ENCODE results near the gene DPYD. TPM values are rescaled to one million over a fixed set of nuclear protein-coding genes. Genes with fewer than 3 reads are reported as not detected.
"Not testable (repeated sequence)": the region's sequence is repeated elsewhere in the genome, so short reads cannot be mapped to it uniquely, and the experiment has no call there.

Gene DPYD
- total RNA-seq, 1 donor from 2014 or later, result 41.2 TPM

- intact Hi-C loops (cut with micrococcal nuclease), result loop anchor here (1.0 kb wide), 1 partner anchor 807 kb away; no protein-coding TSS in a partner anchor
Observed at GRCh38 chr1:97243973-97244560, 676.8 kb downstream of the DPYD start.

GRCh38 chr1:97238816-97239215, 682.0 kb downstream of the DPYD start:
- intact Hi-C loops (cut with micrococcal nuclease), result no loop called here

- intact Hi-C loops (cut with micrococcal nuclease), result not testable (repeated sequence)
Observed at GRCh38 chr1:97231354-97231753, 689.5 kb downstream of the DPYD start.

- intact Hi-C loops (cut with micrococcal nuclease), result no loop called here
Observed at GRCh38 chr1:97212671-97213070, 708.2 kb downstream of the DPYD start.

GRCh38 chr1:97210307-97210706, 710.5 kb downstream of the DPYD start:
- intact Hi-C loops (cut with micrococcal nuclease), result no loop called here

GRCh38 chr1:97209381-97209957, 711.4 kb downstream of the DPYD start:
- intact Hi-C loops (cut with micrococcal nuclease), result no loop called here

- intact Hi-C loops (cut with micrococcal nuclease), result no loop called here
Observed at GRCh38 chr1:97207868-97208267, 713.0 kb downstream of the DPYD start.

GRCh38 chr1:97204468-97204867, 716.4 kb downstream of the DPYD start:
- intact Hi-C loops (cut with micrococcal nuclease), result no loop called here

- intact Hi-C loops (cut with micrococcal nuclease), result no loop called here
Observed at GRCh38 chr1:97202481-97203380, 718.1 kb downstream of the DPYD start.

GRCh38 chr1:97201641-97202040, 719.2 kb downstream of the DPYD start:
- intact Hi-C loops (cut with micrococcal nuclease), result no loop called here

GRCh38 chr1:97200595-97200994, 720.2 kb downstream of the DPYD start:
- intact Hi-C loops (cut with micrococcal nuclease), result no loop called here

GRCh38 chr1:97196825-97197516, 723.9 kb downstream of the DPYD start:
- intact Hi-C loops (cut with micrococcal nuclease), result no loop called here

GRCh38 chr1:97192872-97193572, 727.8 kb downstream of the DPYD start:
- intact Hi-C loops (cut with micrococcal nuclease), result no loop called here

- intact Hi-C loops (cut with micrococcal nuclease), result no loop called here
Observed at GRCh38 chr1:97190326-97190725, 730.5 kb downstream of the DPYD start.

- intact Hi-C loops (cut with micrococcal nuclease), result loop anchor here (1.0 kb wide), 3 partner anchors 634 to 1282 kb away; no protein-coding TSS in a partner anchor
Observed at GRCh38 chr1:97186381-97186780, 734.5 kb downstream of the DPYD start.

GRCh38 chr1:97174039-97174704, 746.7 kb downstream of the DPYD start:
- intact Hi-C loops (cut with micrococcal nuclease), result no loop called here

GRCh38 chr1:97170300-97170699, 750.5 kb downstream of the DPYD start:
- intact Hi-C loops (cut with micrococcal nuclease), result no loop called here

- intact Hi-C loops (cut with micrococcal nuclease), result no loop called here
Observed at GRCh38 chr1:97168056-97168455, 752.8 kb downstream of the DPYD start.

- intact Hi-C loops (cut with micrococcal nuclease), result no loop called here
Observed at GRCh38 chr1:97167246-97167645, 753.6 kb downstream of the DPYD start.

- intact Hi-C loops (cut with micrococcal nuclease), result no loop called here
Observed at GRCh38 chr1:97166626-97167025, 754.2 kb downstream of the DPYD start.

- intact Hi-C loops (cut with micrococcal nuclease), result no loop called here
Observed at GRCh38 chr1:97164276-97164639, 756.6 kb downstream of the DPYD start.

Data from T-helper 1 cell treated with Interleukin-12 subunit alpha and Interleukin-12 subunit beta and Interleukin-4 antibody, amounts not matched to agents 30 ng/mL and 1 ng/mL, for 36 hours (primary cell).